ENCODE data around the gene SLC9A8.
"Not testable (repeated sequence)": the region's sequence is repeated elsewhere in the genome, so short reads cannot be mapped to it uniquely, and the experiment has no call there.

SLC9A8 gene, protein sequence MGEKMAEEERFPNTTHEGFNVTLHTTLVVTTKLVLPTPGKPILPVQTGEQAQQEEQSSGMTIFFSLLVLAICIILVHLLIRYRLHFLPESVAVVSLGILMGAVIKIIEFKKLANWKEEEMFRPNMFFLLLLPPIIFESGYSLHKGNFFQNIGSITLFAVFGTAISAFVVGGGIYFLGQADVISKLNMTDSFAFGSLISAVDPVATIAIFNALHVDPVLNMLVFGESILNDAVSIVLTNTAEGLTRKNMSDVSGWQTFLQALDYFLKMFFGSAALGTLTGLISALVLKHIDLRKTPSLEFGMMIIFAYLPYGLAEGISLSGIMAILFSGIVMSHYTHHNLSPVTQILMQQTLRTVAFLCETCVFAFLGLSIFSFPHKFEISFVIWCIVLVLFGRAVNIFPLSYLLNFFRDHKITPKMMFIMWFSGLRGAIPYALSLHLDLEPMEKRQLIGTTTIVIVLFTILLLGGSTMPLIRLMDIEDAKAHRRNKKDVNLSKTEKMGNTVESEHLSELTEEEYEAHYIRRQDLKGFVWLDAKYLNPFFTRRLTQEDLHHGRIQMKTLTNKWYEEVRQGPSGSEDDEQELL

DNA sequence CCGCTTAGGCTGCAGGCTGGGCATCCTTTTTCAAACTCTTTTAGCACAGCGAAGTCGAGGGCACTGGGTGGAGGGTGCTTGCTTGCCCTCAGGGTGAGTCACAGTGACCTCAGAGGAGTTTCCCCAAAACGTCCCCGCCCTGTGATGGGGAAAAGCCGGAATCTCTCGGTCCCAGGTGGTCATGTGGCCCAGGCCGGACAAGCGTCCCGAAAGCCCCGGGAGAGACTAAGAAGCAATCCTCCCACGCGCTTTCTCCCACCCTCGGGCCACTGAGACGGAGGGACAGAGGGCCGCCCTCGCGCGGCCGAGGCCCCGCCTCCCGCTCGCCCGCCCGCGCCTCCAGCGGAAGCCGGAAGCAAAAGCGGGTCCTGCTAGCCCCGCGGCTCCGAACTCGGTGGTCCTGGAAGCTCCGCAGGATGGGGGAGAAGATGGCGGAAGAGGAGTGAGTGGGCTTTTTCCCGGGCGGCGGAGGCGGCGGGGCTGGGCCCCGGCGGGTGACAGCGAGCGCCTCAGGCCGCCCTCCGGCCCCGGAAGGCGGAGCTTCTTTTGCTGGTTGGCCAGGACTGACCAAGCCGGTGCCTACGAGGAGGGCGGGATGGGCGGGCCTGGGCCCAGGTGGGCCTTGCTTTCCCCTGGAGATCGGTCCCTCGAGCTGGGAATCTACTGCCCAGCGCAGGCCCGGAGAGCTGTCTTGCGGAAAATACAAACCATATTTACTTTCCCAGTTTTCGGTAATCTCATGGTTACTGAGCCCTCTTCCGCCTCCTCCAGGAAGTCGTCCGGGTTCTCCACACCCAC lies at the start of gene SLC9A8:
Gene SLC9A8 (plus strand): TSS at position 322 of the 798 bp plus-strand sequence. CDS start 95 bp downstream, at position 417.
- peak; percentile 70 for DNase-seq

DNA sequence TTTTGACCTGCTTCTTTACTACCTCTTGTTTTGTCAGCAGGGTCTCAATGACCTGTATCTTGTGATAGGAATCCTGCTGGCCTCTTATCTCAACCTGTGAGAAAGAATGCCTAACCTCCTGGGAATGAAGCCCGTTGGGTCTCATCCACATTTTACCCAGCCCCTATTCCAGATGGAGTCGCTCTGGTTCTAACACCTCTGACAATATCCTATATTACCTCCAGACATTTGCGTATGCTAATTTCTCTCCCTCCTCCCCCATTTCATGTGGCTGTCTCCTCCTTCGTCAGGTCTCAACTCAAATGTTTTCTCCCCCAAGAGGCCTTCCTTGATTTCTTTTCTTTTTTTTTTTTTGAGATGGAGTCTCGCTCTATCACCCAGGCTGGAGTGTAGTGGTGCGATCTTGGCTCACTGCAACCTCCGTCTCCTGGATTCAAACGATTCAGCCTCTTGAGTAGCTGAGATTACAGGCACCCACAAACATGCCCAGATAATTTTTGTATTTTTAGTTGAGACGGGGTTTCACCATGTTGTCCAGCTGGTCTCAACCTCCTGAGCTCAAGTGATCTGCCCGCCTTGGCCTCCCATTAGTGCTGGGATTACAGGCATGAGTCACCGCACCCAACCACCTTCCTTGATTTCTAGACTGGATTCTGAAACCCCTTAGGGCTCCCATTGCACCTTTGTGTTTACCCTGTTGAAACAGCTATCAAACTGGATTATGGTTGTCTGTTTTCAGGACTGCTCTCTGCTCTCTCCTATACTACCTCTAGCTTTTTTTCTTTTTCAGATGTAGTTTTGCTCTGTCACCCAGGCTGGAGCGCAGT lies 49.5 kb upstream of the SLC9A8 start:
- no peak for DNase-seq

DNA sequence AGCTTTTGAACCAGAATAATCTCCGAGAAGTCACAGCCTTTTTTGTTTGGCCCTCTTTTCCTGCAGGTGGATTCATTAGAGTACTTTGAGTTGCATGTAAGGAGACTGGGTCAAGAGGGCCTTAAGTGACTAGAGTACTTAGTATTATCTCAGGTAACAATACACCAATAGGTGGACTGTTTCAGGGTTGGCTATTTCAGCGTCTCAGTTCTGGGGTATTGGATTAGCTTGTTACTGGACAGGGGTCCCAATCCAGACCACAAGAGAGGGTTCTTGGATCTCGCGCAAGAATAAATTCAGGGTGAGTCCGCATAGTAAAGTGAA lies 47.3 kb upstream of the SLC9A8 start:
- no peak for DNase-seq

DNA sequence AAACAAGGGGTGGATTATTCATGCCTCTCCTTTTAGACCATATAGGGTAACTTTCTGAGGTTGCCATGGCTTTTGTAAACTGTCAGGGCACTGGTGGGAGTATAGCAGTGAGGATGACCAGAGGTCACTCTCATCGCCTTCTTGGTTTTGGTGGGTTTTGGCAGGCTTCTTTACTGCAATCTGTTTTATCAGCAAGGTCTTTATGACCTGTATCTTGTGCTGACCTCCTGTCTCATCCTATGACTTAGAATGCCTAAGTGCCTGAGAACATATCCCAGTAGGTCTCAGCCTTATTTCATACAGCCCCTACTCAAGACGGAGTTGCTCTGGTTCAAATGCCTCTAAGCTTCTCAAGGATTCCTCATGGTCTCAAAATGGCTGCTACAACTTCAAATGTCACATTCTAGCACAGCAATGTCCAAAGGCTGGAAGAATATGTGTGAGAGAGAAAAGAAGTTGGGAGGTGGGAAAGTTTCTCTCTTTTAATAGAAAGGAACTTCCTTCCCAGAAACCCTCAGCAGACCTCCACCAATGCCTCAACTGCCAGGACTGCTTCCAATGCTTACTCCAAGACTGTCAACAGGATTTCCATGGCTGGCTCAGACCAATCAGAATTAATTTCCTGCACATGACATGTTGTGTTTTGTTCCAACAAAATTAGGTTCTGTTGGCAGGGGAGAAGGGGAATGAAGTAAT lies 46.6 kb upstream of the SLC9A8 start:
- DNase-seq = no peak

DNA sequence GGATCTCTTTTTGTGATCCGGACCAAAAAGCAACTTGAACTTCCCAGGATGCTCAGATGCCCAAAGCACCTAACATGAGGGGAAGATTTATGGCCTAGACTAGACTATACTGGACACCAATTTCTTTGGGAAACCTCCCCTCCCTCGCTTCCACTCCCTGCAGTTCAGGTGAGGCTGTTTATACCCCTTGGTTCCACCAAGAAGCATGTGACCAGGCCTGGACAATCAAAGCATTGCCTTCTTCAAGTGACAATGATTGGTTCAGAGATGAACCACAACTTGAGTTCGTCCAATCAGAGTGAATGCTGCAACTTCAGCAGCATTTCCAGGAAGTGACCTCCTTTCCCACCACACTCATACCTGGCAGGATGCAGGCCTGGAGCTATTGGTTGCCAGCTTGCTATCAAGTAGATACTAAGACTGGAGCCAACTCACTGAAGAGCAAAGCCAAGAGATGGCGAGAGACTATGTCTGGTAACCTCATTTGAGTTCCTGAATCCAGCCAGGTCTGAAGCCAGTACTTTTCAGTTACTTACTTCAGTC lies 45.6 kb upstream of the SLC9A8 start:
- no peak for DNase-seq

DNA sequence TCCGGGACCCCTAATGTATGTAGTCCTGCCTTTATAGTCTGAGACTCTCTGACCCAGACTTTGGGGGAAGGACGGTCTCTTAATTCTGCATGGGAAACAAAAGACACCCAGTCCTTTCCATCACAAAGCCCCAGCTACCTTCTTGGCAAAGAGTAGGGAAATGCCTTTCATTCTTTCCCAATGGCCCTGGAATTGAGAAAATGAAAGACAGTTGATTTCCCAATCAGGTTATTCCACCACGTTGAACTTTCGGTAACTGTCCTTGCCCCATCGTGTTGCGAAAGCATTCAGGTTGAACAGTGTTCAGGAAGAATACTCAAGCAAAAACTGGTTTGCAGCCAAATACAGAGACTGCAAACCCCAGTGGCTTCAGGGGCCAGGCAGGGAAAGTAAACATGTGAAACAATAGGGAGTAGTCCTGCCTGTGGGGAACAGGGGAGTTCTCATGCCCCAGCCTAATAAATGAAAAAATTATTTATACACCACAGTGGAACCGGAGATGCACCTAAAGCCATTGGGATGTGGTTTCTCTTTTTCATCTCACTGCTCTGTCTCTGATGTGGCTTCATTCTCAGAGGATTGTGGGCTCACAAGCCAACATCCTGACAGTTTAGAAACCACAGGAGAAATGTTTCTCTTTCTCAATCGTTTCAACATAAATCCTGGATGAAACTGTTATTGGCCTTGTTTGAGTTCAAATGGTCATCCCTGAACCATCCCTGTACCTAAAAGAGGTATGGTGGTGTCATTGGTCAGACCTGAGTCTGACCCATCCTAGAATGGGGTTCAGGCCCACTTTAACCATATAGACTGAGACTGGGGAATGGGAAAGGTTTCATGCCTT lies 44.2 kb upstream of the SLC9A8 start:
- peak; percentile 60 for DNase-seq

DNA sequence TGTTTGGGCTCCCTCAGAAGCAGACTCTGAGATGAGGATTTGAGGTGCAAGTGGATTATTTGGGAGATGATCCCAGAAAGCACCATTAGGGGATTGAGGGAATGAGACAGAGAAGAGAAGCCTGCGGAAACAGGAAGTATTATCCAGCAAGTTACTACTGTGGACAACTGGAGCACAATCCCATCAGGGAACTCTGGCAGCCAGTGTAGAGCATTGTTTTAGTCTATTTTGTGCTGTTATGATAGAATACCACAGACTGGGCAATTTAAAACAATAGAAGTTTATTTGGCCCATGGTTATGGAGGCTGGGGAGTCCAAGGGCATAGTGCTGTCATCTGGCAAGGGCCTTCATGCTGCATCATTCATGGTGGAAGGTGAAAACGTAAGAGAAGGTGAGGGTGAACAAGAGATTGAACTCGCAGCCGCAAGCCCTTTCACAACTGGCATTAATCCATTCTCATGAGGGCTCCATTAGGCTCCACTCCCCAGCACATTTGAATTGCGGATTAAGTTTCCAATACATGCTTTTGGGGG lies 43.5 kb upstream of the SLC9A8 start:
- DNase-seq = no peak

DNA sequence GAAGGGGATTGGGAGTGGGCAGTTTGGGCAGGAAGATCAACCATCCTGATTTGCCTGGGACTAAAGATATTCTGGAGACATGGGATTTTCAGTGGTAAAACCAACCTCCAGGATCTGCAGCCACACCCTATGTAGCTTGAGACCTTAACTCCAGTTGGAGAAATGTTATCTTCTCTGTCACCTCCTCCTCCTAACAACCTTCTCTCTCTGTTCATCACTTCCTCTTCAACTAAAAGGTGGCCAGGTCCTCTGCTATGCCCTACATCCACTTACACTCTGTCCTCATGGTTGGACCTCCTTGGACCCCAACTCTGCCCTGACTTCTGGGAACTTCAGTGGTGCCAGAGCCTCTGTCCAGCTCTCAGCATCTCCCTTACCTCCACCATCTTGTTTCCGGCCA lies 42.0 kb upstream of the SLC9A8 start:
- no peak for DNase-seq

DNA sequence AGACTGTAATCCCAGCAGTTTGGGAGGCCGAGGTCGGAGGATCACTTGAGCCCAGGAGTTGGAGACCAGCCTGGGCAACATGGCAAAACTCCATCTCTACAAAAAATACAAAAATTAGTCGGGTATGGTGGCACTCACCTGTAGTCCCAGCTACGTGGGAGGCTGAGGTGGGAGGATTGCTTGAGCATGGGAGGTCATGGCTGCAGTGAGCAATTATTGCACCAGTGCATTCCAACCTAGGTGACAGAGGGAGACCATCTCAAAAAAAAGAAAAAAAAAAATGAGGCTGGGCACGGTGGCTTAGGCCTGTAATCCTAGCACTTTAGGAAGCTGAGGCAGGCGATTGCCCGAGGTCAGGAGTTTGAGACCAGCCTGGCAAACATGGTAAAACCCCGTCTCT lies 38.4 kb upstream of the SLC9A8 start:
- not testable (repeated sequence) for DNase-seq

DNA sequence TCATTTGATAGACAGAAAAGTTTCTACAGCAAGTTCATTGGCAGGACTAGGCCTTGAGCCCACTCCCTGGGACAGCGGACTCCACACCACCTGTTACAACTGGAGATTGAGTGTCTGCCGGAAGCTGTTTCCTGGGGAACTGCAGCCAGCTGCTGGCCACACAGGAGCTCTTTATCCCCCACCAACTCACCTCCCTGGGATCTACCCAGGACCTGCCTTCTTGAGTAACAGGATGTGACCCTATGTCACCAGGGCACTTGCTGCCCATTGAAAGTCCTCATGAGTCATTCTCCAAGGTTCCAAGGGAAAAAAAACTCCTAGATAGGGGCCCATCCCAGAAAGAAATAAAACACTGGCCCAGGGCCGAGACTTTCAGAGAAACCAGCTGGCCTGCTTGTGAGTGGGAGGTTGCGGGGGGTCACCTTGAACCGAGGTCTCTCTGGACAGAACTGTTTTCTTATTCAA lies 37.4 kb upstream of the SLC9A8 start:
- DNase-seq = no peak

DNA sequence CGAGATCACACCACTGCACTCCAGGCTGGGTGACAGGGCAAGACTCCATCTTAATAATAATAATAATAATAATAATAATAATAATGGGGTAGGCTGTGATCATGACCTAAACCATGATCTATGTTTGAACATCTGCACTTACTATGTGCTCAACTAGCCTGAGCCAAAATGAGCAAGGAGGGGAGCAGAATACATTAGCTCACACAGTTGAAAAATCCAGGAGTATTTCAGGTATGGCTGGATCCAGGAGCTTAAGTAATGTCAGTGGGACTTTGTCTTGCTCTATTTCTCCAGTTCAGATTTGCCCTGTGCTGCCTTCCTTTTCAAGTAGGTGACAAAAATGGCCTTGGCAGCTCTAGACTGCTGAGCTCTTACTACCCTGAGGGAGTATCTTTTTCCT lies 32.7 kb upstream of the SLC9A8 start:
- DNase-seq = no peak

DNA sequence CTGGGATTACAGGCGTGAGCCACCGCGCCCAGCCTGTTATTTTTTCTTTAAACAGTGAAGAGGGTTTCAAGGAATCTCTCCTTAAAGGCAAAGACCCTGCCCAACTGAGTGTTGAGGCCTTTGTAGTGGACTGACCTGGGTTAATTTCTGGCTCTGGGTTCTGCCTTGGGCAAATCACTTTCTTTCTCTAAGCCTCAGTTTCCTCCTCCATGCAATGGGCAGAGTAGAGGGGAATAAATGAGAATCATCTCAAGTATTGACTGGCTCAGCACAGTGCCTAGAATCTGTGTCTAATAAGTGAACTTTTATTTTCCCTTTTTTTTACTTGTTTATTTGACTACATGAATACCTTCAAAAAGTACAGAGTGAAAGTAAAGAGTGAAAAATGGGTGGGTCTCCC lies 31.0 kb upstream of the SLC9A8 start:
- no peak for DNase-seq

DNA sequence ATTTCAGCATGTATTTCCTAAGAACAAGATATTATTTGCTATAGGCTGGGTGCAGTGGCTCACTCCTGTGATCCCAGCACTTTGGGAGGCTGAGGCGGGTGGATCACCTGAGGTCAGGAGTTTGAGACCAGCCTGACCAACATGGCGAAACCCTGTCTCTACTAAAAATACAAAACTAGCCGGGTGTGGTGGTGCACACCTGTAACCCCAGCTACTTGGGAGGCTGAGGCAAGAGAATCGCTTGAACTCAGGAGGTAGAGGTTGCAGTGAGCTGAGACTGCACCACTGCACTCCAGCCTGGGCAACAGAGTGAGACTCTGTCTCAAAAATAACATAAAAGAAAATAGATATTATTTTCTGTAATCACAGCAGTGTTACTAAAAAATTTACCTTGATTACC lies 30.2 kb upstream of the SLC9A8 start:
- DNase-seq = not testable (repeated sequence)

DNA sequence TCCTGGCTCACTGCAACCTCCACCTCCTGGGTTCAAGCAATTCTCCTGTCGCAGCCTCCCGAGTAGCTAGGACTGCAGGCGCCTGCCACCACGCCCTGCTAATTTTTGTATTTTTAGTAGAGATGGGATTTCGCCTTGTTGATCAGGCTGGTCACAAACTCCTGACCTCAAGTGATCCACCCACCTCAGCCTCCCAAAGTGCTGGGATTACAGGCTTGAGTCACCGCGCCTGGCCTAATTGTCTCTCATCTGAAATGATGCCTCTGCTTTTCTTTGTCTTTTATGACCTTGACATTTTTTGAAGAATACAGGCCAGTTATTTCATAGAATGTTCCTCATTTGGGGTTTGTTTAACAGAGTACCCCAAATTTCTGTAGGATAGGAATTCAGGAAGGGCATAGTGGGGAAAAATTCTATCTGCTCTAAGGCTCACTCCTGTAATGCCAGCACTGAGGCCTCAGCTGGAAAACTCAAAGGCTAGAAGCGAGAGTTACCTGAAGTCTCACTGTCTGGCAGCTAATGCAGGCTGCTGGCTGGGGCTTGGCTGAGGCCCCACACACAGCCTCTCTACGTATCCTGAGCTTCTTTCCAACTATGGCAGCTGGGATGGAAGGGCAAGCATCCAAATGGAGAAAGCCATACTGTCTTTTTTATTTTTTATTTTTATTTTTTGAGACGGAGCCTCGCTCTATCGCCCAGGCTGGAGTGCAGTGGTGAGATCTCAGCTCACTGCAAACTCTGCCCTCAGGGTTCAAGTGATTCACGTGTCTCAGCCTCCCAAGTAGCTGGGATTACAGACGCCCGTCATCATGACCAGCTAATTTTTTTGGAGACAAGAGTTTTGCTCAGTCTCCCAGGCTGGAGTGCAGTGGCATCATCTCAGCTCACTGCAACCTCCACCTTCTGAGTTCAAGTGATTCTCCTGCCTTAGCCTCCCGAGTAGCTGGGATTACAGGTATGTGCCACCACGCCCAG lies 29.3 kb upstream of the SLC9A8 start:
- not testable (repeated sequence) for DNase-seq

DNA sequence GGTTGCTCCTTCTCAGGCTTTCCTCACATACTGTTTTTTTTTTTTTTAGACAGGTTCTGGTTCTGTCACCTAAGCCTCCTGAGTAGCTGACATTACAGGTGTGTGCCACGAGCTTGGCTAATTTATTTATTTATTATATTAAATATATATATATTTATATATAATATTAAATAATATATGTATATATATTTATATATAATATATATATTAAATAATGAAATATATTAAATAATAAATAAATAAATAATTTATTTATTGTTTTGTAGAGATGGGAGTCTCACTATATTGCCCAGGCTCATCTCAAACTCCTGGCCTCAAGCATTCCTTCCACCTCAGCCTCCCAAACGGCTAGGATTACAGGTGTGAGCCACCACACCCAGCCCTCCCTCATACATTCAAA lies 28.3 kb upstream of the SLC9A8 start:
- no peak for DNase-seq

DNA sequence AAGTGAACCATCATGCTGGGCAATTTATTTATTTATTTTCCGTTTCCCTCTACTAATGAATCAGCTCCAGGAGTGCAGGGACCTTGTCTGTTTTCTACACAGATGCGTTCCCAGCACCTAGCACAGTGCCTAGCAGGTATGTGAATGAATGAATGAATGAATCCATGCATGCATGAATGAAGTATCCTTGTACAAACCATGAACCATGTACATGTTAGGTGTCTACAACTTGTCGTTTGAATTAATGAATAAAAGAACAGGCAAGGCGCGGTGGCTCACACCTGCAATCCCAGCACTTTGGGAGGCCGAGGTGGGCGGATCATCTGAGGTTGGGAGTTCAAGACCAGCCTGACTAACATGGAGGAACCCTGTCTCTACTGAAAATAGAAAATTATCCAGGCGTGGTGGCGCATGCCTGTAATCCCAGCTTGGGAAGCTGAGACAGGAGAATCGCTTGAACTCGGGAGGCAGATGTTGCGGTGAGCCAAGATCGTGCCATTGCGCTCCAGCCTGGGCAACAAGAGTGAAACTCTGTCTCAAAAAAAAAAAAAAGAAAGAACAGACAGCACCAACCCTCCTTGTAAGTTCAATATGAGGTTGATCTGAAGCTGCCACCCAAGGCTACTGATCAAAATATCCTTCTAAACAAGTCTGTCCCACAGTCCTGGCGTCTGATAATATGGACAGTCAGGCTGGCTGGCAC lies 27.3 kb upstream of the SLC9A8 start:
- no peak for DNase-seq

DNA sequence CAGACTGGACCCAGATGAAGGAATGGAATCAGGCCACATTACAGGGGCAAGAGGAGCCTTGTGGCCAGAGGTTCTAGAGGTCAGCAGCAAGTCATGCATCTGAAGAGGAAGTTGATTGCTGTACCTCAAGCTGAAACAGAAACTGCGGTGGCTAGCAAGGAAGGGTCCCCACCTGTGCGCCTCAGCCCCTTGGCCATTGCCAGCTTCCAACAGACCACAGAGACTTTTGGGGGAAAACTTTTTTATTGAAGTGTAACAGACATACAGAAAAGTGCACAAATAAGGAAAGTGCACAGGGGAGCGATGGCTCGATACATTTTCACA lies 26.8 kb upstream of the SLC9A8 start:
- no peak for DNase-seq

DNA sequence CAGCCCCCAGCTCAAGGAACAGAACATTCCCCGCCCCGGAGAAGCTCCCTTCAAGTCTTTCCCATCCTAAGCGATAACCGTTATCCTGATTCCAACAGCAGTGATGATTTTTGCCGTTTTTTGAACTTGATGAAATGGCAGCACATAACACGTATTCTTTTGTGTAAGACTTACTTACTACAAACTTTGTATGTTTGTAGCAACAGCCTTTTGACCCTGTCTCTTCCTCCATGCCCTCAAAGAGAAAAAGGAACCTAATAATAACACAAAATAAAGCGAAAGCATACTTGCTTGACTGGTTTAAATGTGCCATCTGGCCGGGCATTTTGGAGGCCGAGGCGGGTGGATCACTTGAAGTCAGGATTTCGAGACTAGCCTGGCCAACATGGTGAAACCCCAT lies 26.4 kb upstream of the SLC9A8 start:
- no peak for DNase-seq
